ENCODE results near the gene OR2AJ1.

GRCh38 chr1:247961791-247962190 lies 37.1 kb downstream of the OR2AJ1 start:
- TF ChIP-seq CTCF (IDR thresholded peaks at IDR 0.05; ENCODE audit: low read depth, low read length, poor library complexity, severe bottlenecking) (no peak), EZH2phosphoT487 (IDR thresholded peaks at IDR 0.05; ENCODE audit: borderline replicate concordance, low read length) (no peak)
